22Rv1 (cell line): Measurements from ENCODE around the gene BDKRB1.

Source experiments
- H3K27ac ChIP-seq: fragments of 450-650 bp; 2 replicates; pipeline ENCODE4 v1.5.1; 2017
- CTCF ChIP-seq: fragments of 450-650 bp; IDR thresholded peaks from 2 replicates; pipeline ENCODE4 v1.5.1; 2017; ENCODE audit warnings: mild to moderate bottlenecking
- ZFX ChIP-seq: fragments of 450-650 bp; IDR thresholded peaks from 2 replicates; pipeline ENCODE4 v1.6.1; 2017; ENCODE audit warnings: antibody characterized with exemption, borderline replicate concordance

The BDKRB1 gene

GRCh38 chr14:96309896-96310330 lies 53.9 kb downstream of the BDKRB1 start:
- TF ChIP-seq CTCF (no peak), ZFX (no peak)
- peak overlapping the region; percentile 79 for H3K27ac ChIP-seq

GRCh38 chr14:96310906-96311305 lies 54.9 kb downstream of the BDKRB1 start:
- TF ChIP-seq ZFX: no peak
- no peak for TF ChIP-seq CTCF
- H3K27ac ChIP-seq: peak overlapping the region; percentile 79; the same call in 1 of the 2 replicates
